ENCODE measurements around the gene LAMA3. TPM values are rescaled to one million over a fixed set of nuclear protein-coding genes. Genes with fewer than 3 reads are reported as not detected.

LAMA3 gene
- total and polyA plus RNA-seq, 9 donors: 2.3 to 8.7 (median 3.6) TPM

- Histone ChIP-seq H3K27me3 (ENCODE audit: control insufficient read depth, insufficient read depth, low read length) (no peaks in the 10 kb centered on the region), H3K4me3 (ENCODE audit: low read length) (no peak overlapping the region), H3K27ac (ENCODE audit: low read length) (no peak overlapping the region), H3K9me3 (replicated peaks; ENCODE audit: control insufficient read depth, low read depth, low read length) (no peaks in the 10 kb centered on the region), H3K4me1 (ENCODE audit: control insufficient read depth, insufficient read depth, low read length) (peaks cover 10% of the 10 kb centered on the region), H3K36me3 (ENCODE audit: control insufficient read depth, insufficient read depth, low read length) (no peaks in the 10 kb centered on the region)
- DNase-seq: no peak
Observed at GRCh38 chr18:23986600-23987359, 297.5 kb downstream of the LAMA3 start.

- Histone ChIP-seq H3K27me3 (ENCODE audit: control insufficient read depth, insufficient read depth, low read length) (no peaks in the 10 kb centered on the region), H3K9me3 (replicated peaks; ENCODE audit: control insufficient read depth, low read depth, low read length) (no peaks in the 10 kb centered on the region), H3K27ac (ENCODE audit: low read length) (no peak overlapping the region), H3K4me3 (ENCODE audit: low read length) (no peak overlapping the region), H3K36me3 (ENCODE audit: control insufficient read depth, insufficient read depth, low read length) (no peaks in the 10 kb centered on the region), H3K4me1 (ENCODE audit: control insufficient read depth, insufficient read depth, low read length) (peaks cover 2% of the 10 kb centered on the region)
- no CpG with 5 or more reads among the region's 6 CpGs for WGBS (ENCODE audit: insufficient coverage)
- no peak for DNase-seq
Observed at GRCh38 chr18:23990474-23991410, 301.5 kb downstream of the LAMA3 start.

GRCh38 chr18:23992089-23992940, 303.1 kb downstream of the LAMA3 start:
- no peak for DNase-seq
- Histone ChIP-seq H3K27me3 (ENCODE audit: control insufficient read depth, insufficient read depth, low read length) (no peaks in the 10 kb centered on the region), H3K9me3 (replicated peaks; ENCODE audit: control insufficient read depth, low read depth, low read length) (no peaks in the 10 kb centered on the region), H3K36me3 (ENCODE audit: control insufficient read depth, insufficient read depth, low read length) (no peaks in the 10 kb centered on the region), H3K4me3 (ENCODE audit: low read length) (no peak overlapping the region), H3K4me1 (ENCODE audit: control insufficient read depth, insufficient read depth, low read length) (peaks cover 2% of the 10 kb centered on the region), H3K27ac (ENCODE audit: low read length) (no peak overlapping the region)
- WGBS (ENCODE audit: insufficient coverage): 64% methylated on average over 3 of the region's 7 CpGs

- no peak for DNase-seq
- Histone ChIP-seq H3K27me3 (ENCODE audit: control insufficient read depth, insufficient read depth, low read length) (no peaks in the 10 kb centered on the region), H3K27ac (ENCODE audit: low read length) (no peak overlapping the region), H3K4me1 (ENCODE audit: control insufficient read depth, insufficient read depth, low read length) (peaks cover 2% of the 10 kb centered on the region), H3K9me3 (replicated peaks; ENCODE audit: control insufficient read depth, low read depth, low read length) (no peaks in the 10 kb centered on the region), H3K36me3 (ENCODE audit: control insufficient read depth, insufficient read depth, low read length) (no peaks in the 10 kb centered on the region), H3K4me3 (ENCODE audit: low read length) (no peak overlapping the region)
- no CpG with 5 or more reads among the region's 2 CpGs for WGBS (ENCODE audit: insufficient coverage)
Observed at GRCh38 chr18:23992941-23993280, 303.7 kb downstream of the LAMA3 start.

GRCh38 chr18:23994361-23994902, 305.2 kb downstream of the LAMA3 start:
- no peak overlapping the region for H3K4me3 ChIP-seq (ENCODE audit: low read length)
- H3K27me3 ChIP-seq (ENCODE audit: control insufficient read depth, insufficient read depth, low read length): no peaks in the 10 kb centered on the region
- WGBS (ENCODE audit: insufficient coverage): 32% methylated on average over 5 of the region's 9 CpGs
- H3K27ac ChIP-seq (ENCODE audit: low read length): no peak overlapping the region
- H3K36me3 ChIP-seq (ENCODE audit: control insufficient read depth, insufficient read depth, low read length): no peaks in the 10 kb centered on the region
- H3K4me1 ChIP-seq (ENCODE audit: control insufficient read depth, insufficient read depth, low read length): peaks cover 2% of the 10 kb centered on the region
- no peaks in the 10 kb centered on the region for H3K9me3 ChIP-seq (replicated peaks; ENCODE audit: control insufficient read depth, low read depth, low read length)
- peak; percentile 27 for DNase-seq

GRCh38 chr18:23995180-23995579, 305.9 kb downstream of the LAMA3 start:
- H3K4me3 ChIP-seq (ENCODE audit: low read length): no peak overlapping the region
- no peaks in the 10 kb centered on the region for H3K36me3 ChIP-seq (ENCODE audit: control insufficient read depth, insufficient read depth, low read length)
- H3K27me3 ChIP-seq (ENCODE audit: control insufficient read depth, insufficient read depth, low read length): no peaks in the 10 kb centered on the region
- 100% methylated on average over 3 of the region's 13 CpGs for WGBS (ENCODE audit: insufficient coverage)
- DNase-seq: no peak
- H3K9me3 ChIP-seq (replicated peaks; ENCODE audit: control insufficient read depth, low read depth, low read length): no peaks in the 10 kb centered on the region
- no peak overlapping the region for H3K27ac ChIP-seq (ENCODE audit: low read length)
- peaks cover 2% of the 10 kb centered on the region for H3K4me1 ChIP-seq (ENCODE audit: control insufficient read depth, insufficient read depth, low read length)

- Histone ChIP-seq H3K36me3 (ENCODE audit: control insufficient read depth, insufficient read depth, low read length) (no peaks in the 10 kb centered on the region), H3K27me3 (ENCODE audit: control insufficient read depth, insufficient read depth, low read length) (no peaks in the 10 kb centered on the region), H3K4me3 (ENCODE audit: low read length) (no peak overlapping the region), H3K9me3 (replicated peaks; ENCODE audit: control insufficient read depth, low read depth, low read length) (no peaks in the 10 kb centered on the region), H3K27ac (ENCODE audit: low read length) (no peak overlapping the region), H3K4me1 (ENCODE audit: control insufficient read depth, insufficient read depth, low read length) (peaks cover 2% of the 10 kb centered on the region)
- 79% methylated on average over 2 of the region's 2 CpGs for WGBS (ENCODE audit: insufficient coverage)
- DNase-seq: no peak
Observed at GRCh38 chr18:23998018-23998417, 308.8 kb downstream of the LAMA3 start.

GRCh38 chr18:23998820-23999219, 309.6 kb downstream of the LAMA3 start:
- H3K4me1 ChIP-seq (ENCODE audit: control insufficient read depth, insufficient read depth, low read length): peaks cover 2% of the 10 kb centered on the region
- no CpG with 5 or more reads among the region's 4 CpGs for WGBS (ENCODE audit: insufficient coverage)
- H3K27me3 ChIP-seq (ENCODE audit: control insufficient read depth, insufficient read depth, low read length): peaks cover 1% of the 10 kb centered on the region
- no peaks in the 10 kb centered on the region for H3K9me3 ChIP-seq (replicated peaks; ENCODE audit: control insufficient read depth, low read depth, low read length)
- no peak overlapping the region for H3K4me3 ChIP-seq (ENCODE audit: low read length)
- H3K36me3 ChIP-seq (ENCODE audit: control insufficient read depth, insufficient read depth, low read length): no peaks in the 10 kb centered on the region
- no peak for DNase-seq
- H3K27ac ChIP-seq (ENCODE audit: low read length): no peak overlapping the region

- H3K27me3 ChIP-seq (ENCODE audit: control insufficient read depth, insufficient read depth, low read length): peaks cover 3% of the 10 kb centered on the region
- no peaks in the 10 kb centered on the region for H3K4me1 ChIP-seq (ENCODE audit: control insufficient read depth, insufficient read depth, low read length)
- WGBS (ENCODE audit: insufficient coverage): 91% methylated on average over 5 of the region's 8 CpGs
- H3K27ac ChIP-seq (ENCODE audit: low read length): no peak overlapping the region
- DNase-seq: no peak
- H3K36me3 ChIP-seq (ENCODE audit: control insufficient read depth, insufficient read depth, low read length): no peaks in the 10 kb centered on the region
- no peaks in the 10 kb centered on the region for H3K9me3 ChIP-seq (replicated peaks; ENCODE audit: control insufficient read depth, low read depth, low read length)
- H3K4me3 ChIP-seq (ENCODE audit: low read length): no peak overlapping the region
Observed at GRCh38 chr18:24000613-24001490, 311.6 kb downstream of the LAMA3 start.
